Measurements from ENCODE around the gene C2orf72. TPM values are rescaled to one million over a fixed set of nuclear protein-coding genes. Genes with fewer than 3 reads are reported as not detected.

Gene C2orf72
- total RNA-seq: 0.05 TPM
- long read RNA-seq: 0 reads

- DNase-seq: no peak
- intact Hi-C loops (cut with micrococcal nuclease): no loop called here
- Histone ChIP-seq H3K9me3 (replicated peaks) (no peaks in the 10 kb centered on the region), H3K4me1 (peaks cover 5% of the 10 kb centered on the region), H3K27ac (replicated peaks) (no peak within 1 kb of the TSS), H3K4me3 (peak within 1 kb of the TSS; percentile 49), H3K36me3 (no peaks in the 10 kb centered on the region), H3K27me3 (ENCODE audit: low read depth) (peaks cover 95% of the 10 kb centered on the region)
- TF ChIP-seq CTCF (IDR thresholded peaks at IDR 0.05; ENCODE audit: borderline replicate concordance): no peak
These were observed at the start of gene C2orf72 for GRCh38 chr2:231037202-231037730. C2orf72 (plus strand) TSS chr2:231037523; CDS start chr2:231037566, 43 bp downstream.

- no peaks in the 10 kb centered on the region for H3K9me3 ChIP-seq (replicated peaks)
- H3K27ac ChIP-seq (replicated peaks): no peak overlapping the region
- intact Hi-C loops (cut with micrococcal nuclease): loop anchor here (5.0 kb wide), 2 partner anchors 87 to 162 kb away; no protein-coding TSS in a partner anchor
- H3K4me1 ChIP-seq: peaks cover 4% of the 10 kb centered on the region
- TF ChIP-seq CTCF (IDR thresholded peaks at IDR 0.05; ENCODE audit: borderline replicate concordance): no peak
- H3K4me3 ChIP-seq: no peak overlapping the region
- no peak for DNase-seq
- no peaks in the 10 kb centered on the region for H3K36me3 ChIP-seq
- H3K27me3 ChIP-seq (ENCODE audit: low read depth): peaks cover 76% of the 10 kb centered on the region
These were observed 47.6 kb upstream of the C2orf72 start for GRCh38 chr2:230989731-230990130.

- no peak overlapping the region for H3K27ac ChIP-seq (replicated peaks)
- H3K27me3 ChIP-seq (ENCODE audit: low read depth): peaks cover 82% of the 10 kb centered on the region
- no peaks in the 10 kb centered on the region for H3K9me3 ChIP-seq (replicated peaks)
- no peak for TF ChIP-seq CTCF (IDR thresholded peaks at IDR 0.05; ENCODE audit: borderline replicate concordance)
- no peak for DNase-seq
- intact Hi-C loops (cut with micrococcal nuclease): no loop called here
- H3K36me3 ChIP-seq: no peaks in the 10 kb centered on the region
- H3K4me1 ChIP-seq: peaks cover 4% of the 10 kb centered on the region
- no peak overlapping the region for H3K4me3 ChIP-seq
These were observed 47.0 kb upstream of the C2orf72 start for GRCh38 chr2:230990131-230990898.

DNA sequence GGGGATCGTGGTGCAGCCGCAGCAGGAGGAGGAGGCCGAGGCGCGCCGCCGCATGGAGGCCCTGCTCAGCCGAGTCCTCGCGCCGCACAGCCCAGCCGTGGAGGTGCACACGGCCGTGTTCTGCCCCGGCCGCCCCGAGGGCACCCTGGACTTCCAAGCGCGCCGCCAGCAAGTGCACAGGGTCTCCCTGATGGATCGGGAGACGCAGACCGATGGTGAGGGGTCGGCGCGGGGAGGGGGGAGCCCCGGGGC, 46.5 kb upstream of the C2orf72 start:
- intact Hi-C loops (cut with micrococcal nuclease): no loop called here
- no peak for DNase-seq
- peaks cover 4% of the 10 kb centered on the region for H3K4me1 ChIP-seq
- H3K27ac ChIP-seq (replicated peaks): no peak overlapping the region
- peaks cover 82% of the 10 kb centered on the region for H3K27me3 ChIP-seq (ENCODE audit: low read depth)
- no peak overlapping the region for H3K4me3 ChIP-seq
- H3K9me3 ChIP-seq (replicated peaks): no peaks in the 10 kb centered on the region
- TF ChIP-seq CTCF (IDR thresholded peaks at IDR 0.05; ENCODE audit: borderline replicate concordance): no peak
- H3K36me3 ChIP-seq: no peaks in the 10 kb centered on the region

- Histone ChIP-seq H3K27me3 (ENCODE audit: low read depth) (peaks cover 82% of the 10 kb centered on the region), H3K4me3 (no peak overlapping the region), H3K27ac (replicated peaks) (no peak overlapping the region), H3K9me3 (replicated peaks) (no peaks in the 10 kb centered on the region), H3K36me3 (no peaks in the 10 kb centered on the region), H3K4me1 (peaks cover 4% of the 10 kb centered on the region)
- intact Hi-C loops (cut with micrococcal nuclease): no loop called here
- DNase-seq: no peak
- TF ChIP-seq CTCF (IDR thresholded peaks at IDR 0.05; ENCODE audit: borderline replicate concordance): no peak
These were observed 45.7 kb upstream of the C2orf72 start for GRCh38 chr2:230991598-230991997.
